OCI-LY7 (cell line): ENCODE results near the gene CTR9. TPM values are rescaled to one million over a fixed set of nuclear protein-coding genes. Genes with fewer than 3 reads are reported as not detected.

Experiments used
- BruUV-seq: library from RNA; stranded (reverse); fragments of 400-500 nt; replicated peaks from 2 replicates; lab custom pipeline; 2021; lab: Mats Ljungman, UMichigan
- CTCF ChIA-PET: fragments of 300-600 bp; sonication (Branson Sonifier 250); formaldehyde crosslinking; loops from one replicate; lab custom pipeline; 2022; ENCODE audit warnings: antibody characterized with exemption; ENCODE audit not compliant: unreplicated experiment; lab: Charles Lee
- POLR2A ChIA-PET: fragments of 300-600 bp; sonication (Branson Sonifier 250); formaldehyde crosslinking; loops from one replicate; lab custom pipeline; 2022; ENCODE audit warnings: antibody characterized with exemption; lab: Charles Lee
- DNase-seq: peaks from one replicate; pipeline ENCODE4 v3.0.0-alpha.2; 2015; ENCODE audit warnings: low spot score
- H2AFZ ChIP-seq: fragments of 200-600 bp; sonication (generic), shearing (Covaris generic); 2 replicates; pipeline ENCODE4 v1.6.1; 2014; ENCODE audit warnings: mild to moderate bottlenecking, antibody characterized with exemption, low read length, moderate library complexity
- H3K27ac ChIP-seq: fragments of 200-600 bp; sonication (generic); 2 replicates; pipeline ENCODE4 v1.5.1; 2014; ENCODE audit warnings: mixed run types, low read depth, mild to moderate bottlenecking, moderate library complexity, low read length, inconsistent platforms; ENCODE audit not compliant: poor library complexity, severe bottlenecking
- H3K36me3 ChIP-seq: fragments of 200-600 bp; sonication (generic); 2 replicates; pipeline ENCODE4 v1.6.1; 2014; ENCODE audit warnings: mild to moderate bottlenecking, antibody characterized with exemption, low read length, moderate library complexity, mixed read lengths; ENCODE audit not compliant: insufficient read depth
- H3K4me1 ChIP-seq: fragments of 200-600 bp; sonication (generic); 2 replicates; pipeline ENCODE4 v1.5.1; 2014; ENCODE audit warnings: mild to moderate bottlenecking, low read length; ENCODE audit not compliant: insufficient read depth, poor library complexity, severe bottlenecking
- H3K4me2 ChIP-seq: fragments of 200-600 bp; sonication (generic); 2 replicates; pipeline ENCODE4 v1.6.1; 2014; ENCODE audit warnings: mild to moderate bottlenecking, low read length
- H3K4me3 ChIP-seq: fragments of 200-600 bp; sonication (generic); 2 replicates; pipeline ENCODE4 v1.5.1; 2014; ENCODE audit warnings: mild to moderate bottlenecking, low read depth, low read length; ENCODE audit not compliant: poor library complexity, severe bottlenecking
- H3K79me2 ChIP-seq: fragments of 200-600 bp; sonication (generic); 2 replicates; pipeline ENCODE4 v1.6.1; 2016; ENCODE audit warnings: low read depth, mild to moderate bottlenecking, low read length, moderate library complexity, mixed read lengths; ENCODE audit not compliant: insufficient read depth
- H3K9me2 ChIP-seq: fragments of 200-600 bp; sonication (generic); 2 replicates; pipeline ENCODE4 v1.6.1; 2016; ENCODE audit warnings: mild to moderate bottlenecking, low read length, mixed read lengths; ENCODE audit not compliant: insufficient read depth
- H3K9me3 ChIP-seq: fragments of 200-600 bp; sonication (generic); 2 replicates; pipeline ENCODE4 v1.6.1; 2014; ENCODE audit warnings: mild to moderate bottlenecking, mixed run types, low read length, mixed read lengths
- H4K20me1 ChIP-seq: fragments of 200-600 bp; sonication (generic); 2 replicates; pipeline ENCODE4 v1.6.1; 2014; ENCODE audit warnings: mild to moderate bottlenecking, antibody characterized with exemption, low read length, moderate library complexity, mixed read lengths; ENCODE audit not compliant: insufficient read depth
- CTCF ChIP-seq: fragments of 200-600 bp; sonication (generic); conservative IDR thresholded peaks from 2 replicates; pipeline ENCODE4 v1.5.1; 2014; ENCODE audit warnings: mild to moderate bottlenecking, antibody characterized with exemption, low read length, moderate library complexity, mixed read lengths
- EZH2phosphoT487 ChIP-seq: fragments of 200-600 bp; sonication (generic); IDR thresholded peaks from 2 replicates; pipeline ENCODE4 v1.6.1; 2018; ENCODE audit warnings: low read depth, borderline replicate concordance, mild to moderate bottlenecking, mixed run types, antibody characterized with exemption, low read length, moderate library complexity, mixed read lengths
- intact Hi-C: fragments of 100-400 bp; cut with micrococcal nuclease; formaldehyde crosslinking; loops from one replicate; pipeline ENCODE4 v1.10.0; 2022; ENCODE audit not compliant: unreplicated experiment
- total RNA-seq, 2 experiments: library from RNA; depleted of rRNA in 1 of 2; stranded (reverse); fragments of >200 nt in 1 of 2; shearing (Covaris generic) in 1 of 2; gene quantifications; 2 replicates each; pipeline ENCODE4 v1.2.3, GENCODE V29; 2014 to 2022

The CTR9 gene
- total RNA-seq, 2 experiments from 2014 or later, result 15.3 to 29.5 TPM

GRCh38 chr11:10771457-10771856, 20.4 kb downstream of the CTR9 start:
- peaks cover 7% of the 10 kb centered on the region for H3K36me3 ChIP-seq
- no peaks in the 10 kb centered on the region for H3K9me2 ChIP-seq
- H2AFZ ChIP-seq, result no peak overlapping the region
- intact Hi-C loops, result no loop called here
- no peaks in the 10 kb centered on the region for H3K9me3 ChIP-seq
- no peaks in the 10 kb centered on the region for H4K20me1 ChIP-seq
- H3K27ac ChIP-seq, result no peak overlapping the region
- no peak for DNase-seq
- no peaks in the 10 kb centered on the region for H3K79me2 ChIP-seq
- no peaks in the 10 kb centered on the region for H3K4me1 ChIP-seq
- no TSS peak for BruUV-seq
- POLR2A ChIA-PET, result interaction anchor here (1.0 to 1.3 kb wide), 3 partner anchors 10 to 21 kb away, joined by 3 to 4 read pairs (median 3); no protein-coding TSS in a partner anchor
- CTCF ChIA-PET, result no interaction called here
- no peak overlapping the region for H3K4me2 ChIP-seq
- H3K4me3 ChIP-seq, result no peak overlapping the region
- TF ChIP-seq CTCF, result no peak
- no peak for TF ChIP-seq EZH2phosphoT487

GRCh38 chr11:10774811-10775210, 23.8 kb downstream of the CTR9 start:
- POLR2A ChIA-PET, result no interaction called here
- no peak overlapping the region for H3K27ac ChIP-seq
- H3K4me1 ChIP-seq, result no peaks in the 10 kb centered on the region
- CTCF ChIA-PET, result no interaction called here
- H4K20me1 ChIP-seq, result no peaks in the 10 kb centered on the region
- H3K9me2 ChIP-seq, result no peaks in the 10 kb centered on the region
- no peak for DNase-seq
- H3K4me3 ChIP-seq, result no peak overlapping the region
- intact Hi-C loops, result no loop called here
- H3K79me2 ChIP-seq, result no peaks in the 10 kb centered on the region
- TF ChIP-seq CTCF (no peak), EZH2phosphoT487 (no peak)
- no peak overlapping the region for H3K4me2 ChIP-seq
- no peaks in the 10 kb centered on the region for H3K9me3 ChIP-seq
- no TSS peak for BruUV-seq
- H2AFZ ChIP-seq, result no peak overlapping the region
- peaks cover 41% of the 10 kb centered on the region for H3K36me3 ChIP-seq

GRCh38 chr11:10777393-10777793, 26.3 kb downstream of the CTR9 start:
- H3K4me2 ChIP-seq, result no peak overlapping the region
- no peak overlapping the region for H2AFZ ChIP-seq
- H3K4me1 ChIP-seq, result no peaks in the 10 kb centered on the region
- no peak overlapping the region for H3K4me3 ChIP-seq
- peaks cover 44% of the 10 kb centered on the region for H3K36me3 ChIP-seq
- H3K27ac ChIP-seq, result no peak overlapping the region
- H3K79me2 ChIP-seq, result no peaks in the 10 kb centered on the region
- intact Hi-C loops, result no loop called here
- no peaks in the 10 kb centered on the region for H4K20me1 ChIP-seq
- no TSS peak for BruUV-seq
- ChIA-PET CTCF (no interaction called here), POLR2A (interaction anchor here (0.8 kb wide), 2 partner anchors 26 to 32 kb away, joined by 3 read pairs; no protein-coding TSS in a partner anchor)
- no peak for TF ChIP-seq EZH2phosphoT487
- TF ChIP-seq CTCF, result no peak
- H3K9me2 ChIP-seq, result no peaks in the 10 kb centered on the region
- no peaks in the 10 kb centered on the region for H3K9me3 ChIP-seq
- DNase-seq, result no peak
